ENCODE measurements around the gene SSBP3.
"Not testable (repeated sequence)": the region's sequence is repeated elsewhere in the genome, so short reads cannot be mapped to it uniquely, and the experiment has no call there.

SSBP3 gene

GRCh38 chr1:54348700-54349021 lies 57.5 kb downstream of the SSBP3 start:
- no peak for DNase-seq (ENCODE audit: low spot score)

DNA sequence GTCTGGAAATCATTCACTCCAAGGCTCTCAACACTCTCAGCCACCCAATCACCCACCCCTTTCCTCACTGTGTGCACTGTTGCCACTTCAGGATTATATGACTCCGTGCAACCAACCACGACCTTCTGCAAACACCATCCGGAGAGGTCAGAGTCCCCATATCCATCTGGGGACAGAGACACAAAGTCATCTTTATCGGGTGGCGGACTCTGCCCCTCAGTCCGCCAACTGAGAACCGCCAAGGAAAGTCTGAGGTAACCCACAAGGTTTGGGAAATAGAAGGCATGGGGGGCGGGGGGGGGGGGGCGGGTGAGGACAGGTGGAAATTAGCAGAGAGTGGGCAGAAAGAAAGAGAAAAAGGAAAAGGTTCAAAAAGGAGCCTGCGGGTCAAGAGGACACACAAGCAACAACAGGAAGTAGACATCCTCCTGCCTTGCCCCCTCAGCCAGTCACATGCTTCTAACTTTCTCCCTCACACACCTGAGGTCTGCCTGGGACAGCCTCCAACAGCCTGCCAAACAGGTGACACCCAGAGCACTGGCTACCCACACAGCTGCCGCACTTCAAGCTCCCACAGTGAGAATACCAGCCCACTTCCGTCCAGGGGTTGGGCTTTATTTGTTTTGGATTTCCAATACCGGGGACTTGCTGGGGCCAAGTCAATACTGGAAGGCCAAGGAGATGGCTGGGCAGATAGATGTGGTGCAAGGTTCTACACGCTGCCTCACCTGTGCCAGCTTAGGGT lies 58.1 kb downstream of the SSBP3 start:
- DNase-seq (ENCODE audit: low spot score), result no peak

GRCh38 chr1:54347261-54347954 lies 58.8 kb downstream of the SSBP3 start:
- DNase-seq (ENCODE audit: low spot score), result no peak

DNA sequence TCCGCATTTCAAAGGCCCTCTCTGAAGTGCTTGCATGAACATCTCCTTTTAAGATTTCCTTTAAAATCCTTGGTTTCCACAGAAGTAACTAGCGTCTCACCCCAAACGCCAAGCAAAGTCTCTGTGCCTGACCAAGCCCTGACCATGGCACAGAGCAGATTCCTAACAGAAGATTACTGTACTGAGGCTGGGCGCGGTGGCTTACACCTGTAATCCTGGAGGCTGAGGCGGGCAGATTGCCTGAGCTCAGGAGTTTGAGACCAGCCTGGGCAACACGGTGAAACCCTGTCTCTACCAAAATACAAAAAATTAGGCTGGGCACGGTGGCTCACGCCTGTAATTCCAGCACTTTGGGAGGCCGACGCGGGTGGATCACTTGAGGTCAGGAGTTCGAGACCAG lies 60.6 kb downstream of the SSBP3 start:
- not testable (repeated sequence) for DNase-seq (ENCODE audit: low spot score)

DNA sequence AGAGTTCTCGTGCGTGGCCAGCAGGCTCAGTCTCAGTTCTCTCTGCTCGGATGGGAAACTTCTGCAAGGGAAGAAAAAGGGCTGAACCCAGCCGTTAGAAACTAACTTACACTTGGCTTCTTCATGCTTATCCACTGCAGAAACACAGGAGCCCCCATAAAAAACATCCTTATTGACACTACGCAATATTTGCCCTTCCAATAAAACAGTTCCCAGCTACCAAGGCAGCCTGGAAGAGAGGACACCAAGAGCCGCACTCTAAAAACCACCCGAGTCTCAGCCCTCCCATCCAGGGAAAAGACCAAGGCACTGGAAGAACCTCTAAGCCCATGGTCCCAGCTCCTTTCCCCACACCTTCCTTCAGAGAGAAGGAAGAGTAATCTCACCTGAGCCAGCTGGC lies 61.1 kb downstream of the SSBP3 start:
- DNase-seq (ENCODE audit: low spot score), result no peak

GRCh38 chr1:54342742-54343687 lies 63.2 kb downstream of the SSBP3 start:
- DNase-seq (ENCODE audit: low spot score), result no peak

DNA sequence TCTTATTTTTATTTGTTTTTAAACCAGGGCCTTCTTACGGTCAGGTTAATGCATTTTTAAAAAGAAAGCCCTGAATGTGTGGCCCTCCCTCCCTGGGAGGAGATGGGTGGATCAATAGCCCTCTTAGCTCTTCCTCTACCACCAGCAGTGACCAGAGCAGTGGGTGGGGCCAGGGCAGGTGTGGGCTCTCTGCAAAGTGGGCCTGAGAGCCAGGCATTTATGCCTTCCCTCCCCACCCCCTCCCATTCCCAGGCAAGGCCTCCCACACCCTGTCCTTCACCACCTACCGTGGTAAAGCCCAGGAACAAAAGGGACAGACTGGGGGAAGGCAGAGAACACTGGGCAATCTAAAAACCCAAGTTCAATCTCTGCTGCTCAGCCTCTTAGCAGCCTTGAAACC lies 63.9 kb downstream of the SSBP3 start:
- no peak for DNase-seq (ENCODE audit: low spot score)

DNA sequence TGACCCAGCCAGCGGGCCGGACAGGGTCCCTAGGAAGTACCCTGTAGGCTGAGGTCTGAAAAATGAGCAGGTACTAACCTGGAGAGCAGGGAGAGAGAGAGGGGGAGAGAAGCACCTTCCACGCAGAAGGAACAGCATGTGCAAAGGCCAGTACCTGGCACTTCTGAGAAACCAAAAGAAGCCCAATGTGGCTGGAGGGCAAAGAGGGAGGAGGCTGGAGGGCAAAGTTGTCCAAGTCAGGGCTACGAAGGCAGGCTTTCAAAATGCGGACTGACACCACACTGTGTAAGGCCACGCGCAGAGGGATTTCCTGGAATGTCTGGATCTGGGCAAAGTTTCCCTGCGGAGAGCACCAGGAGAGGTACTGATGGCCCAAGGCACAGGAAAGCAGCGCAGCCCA lies 64.4 kb downstream of the SSBP3 start:
- no peak for DNase-seq (ENCODE audit: low spot score)

DNA sequence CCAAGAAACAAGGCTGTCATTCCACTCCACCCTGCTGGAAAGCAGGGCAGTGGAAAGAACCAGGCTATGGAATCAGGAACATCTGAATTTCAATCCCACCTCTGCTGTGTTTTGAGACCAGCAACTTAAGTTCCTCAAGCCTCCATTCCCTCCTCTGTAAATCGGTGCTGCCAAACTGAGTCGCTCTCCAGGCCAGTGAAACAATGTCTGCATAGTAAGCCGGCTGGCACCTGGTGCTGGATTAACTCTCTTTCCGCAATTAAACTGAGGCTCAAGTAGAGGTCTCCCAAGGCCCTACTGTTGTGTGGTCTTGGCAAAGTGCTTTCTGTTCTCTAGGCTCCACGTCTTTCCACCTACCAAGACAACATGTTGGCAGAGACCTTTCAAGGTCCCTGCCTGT lies 65.3 kb downstream of the SSBP3 start:
- no peak for DNase-seq (ENCODE audit: low spot score)

- no peak for DNase-seq (ENCODE audit: low spot score)
Measured at GRCh38 chr1:54340434-54340833, 65.8 kb downstream of the SSBP3 start.

GRCh38 chr1:54339126-54339525 lies 67.1 kb downstream of the SSBP3 start:
- no peak for DNase-seq (ENCODE audit: low spot score)

DNA sequence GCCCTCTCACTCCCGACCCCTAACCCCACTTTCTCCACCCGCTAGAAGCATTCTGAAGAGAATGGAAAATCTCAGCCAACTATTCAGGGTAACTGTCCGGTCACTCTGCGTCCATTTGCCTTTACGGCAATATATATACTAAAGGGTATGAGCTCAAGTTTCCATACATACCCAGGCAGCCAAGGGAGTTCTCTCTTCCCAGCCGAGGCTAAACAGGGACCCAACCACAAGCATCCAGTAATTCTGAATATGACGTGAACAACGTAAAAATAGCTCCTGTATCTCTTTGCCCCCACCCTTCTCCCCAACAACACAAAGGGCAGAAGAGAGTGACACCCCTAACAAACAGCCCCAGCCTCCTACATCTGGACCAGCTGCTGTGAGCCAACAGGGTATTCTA lies 67.7 kb downstream of the SSBP3 start:
- no peak for DNase-seq (ENCODE audit: low spot score)

DNA sequence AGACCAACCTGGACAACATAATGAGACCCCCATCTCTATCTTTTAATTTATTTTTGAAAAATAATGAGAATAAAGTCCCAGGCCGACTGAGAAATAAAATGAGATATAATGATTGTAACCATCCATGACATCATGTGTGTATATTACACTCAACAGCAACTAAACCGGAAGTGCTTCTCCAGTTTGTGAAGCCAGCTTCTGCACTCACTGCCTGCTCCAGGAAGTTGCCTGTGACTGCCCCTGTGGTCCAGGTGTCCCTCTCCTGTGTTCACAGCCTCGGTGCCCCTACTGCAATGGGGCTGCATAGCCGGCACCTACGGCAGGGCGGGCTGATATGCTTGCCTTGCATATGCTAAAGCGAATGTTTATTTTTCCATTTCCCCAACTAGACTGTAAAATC lies 68.3 kb downstream of the SSBP3 start:
- no peak for DNase-seq (ENCODE audit: low spot score)

DNA sequence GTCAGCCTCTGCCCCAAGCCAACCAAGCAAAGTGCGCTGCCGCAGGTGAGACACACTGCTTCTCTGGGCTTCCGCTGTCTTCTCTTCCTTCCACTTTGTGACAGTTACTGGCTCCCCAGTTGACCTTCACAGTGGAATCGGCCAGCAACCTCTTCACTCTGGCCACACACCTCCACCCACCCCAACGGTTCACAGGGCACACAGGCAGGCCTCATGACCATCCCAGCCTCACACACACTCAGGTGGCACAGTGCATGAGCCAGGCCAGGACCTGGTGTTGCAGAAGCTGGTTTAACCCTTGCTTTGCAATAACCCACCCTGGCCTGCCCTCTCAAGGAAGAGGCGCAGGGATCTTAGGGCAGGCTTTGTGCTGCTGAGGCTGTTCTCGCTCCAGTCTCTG lies 69.2 kb downstream of the SSBP3 start:
- DNase-seq (ENCODE audit: low spot score), result no peak

DNA sequence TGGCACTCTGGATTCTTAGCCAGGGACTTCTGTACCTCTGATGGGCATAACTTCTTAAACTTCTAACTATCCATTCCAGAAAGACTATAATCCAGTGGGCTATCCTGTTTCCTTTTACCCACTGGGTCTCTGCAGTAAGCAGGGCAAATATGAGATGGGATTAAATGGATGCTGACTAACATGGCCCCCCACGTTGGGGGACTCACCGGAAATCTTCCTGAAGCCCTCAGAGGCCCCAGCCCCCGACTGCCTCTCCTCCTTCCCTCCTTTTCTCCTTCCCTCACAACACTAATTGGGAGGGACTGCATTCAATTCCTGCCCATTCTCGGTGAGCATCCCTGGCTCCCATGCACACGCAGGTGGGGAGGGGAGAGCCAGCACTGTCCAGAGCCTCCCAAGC lies 70.1 kb downstream of the SSBP3 start:
- DNase-seq (ENCODE audit: low spot score), result no peak

DNA sequence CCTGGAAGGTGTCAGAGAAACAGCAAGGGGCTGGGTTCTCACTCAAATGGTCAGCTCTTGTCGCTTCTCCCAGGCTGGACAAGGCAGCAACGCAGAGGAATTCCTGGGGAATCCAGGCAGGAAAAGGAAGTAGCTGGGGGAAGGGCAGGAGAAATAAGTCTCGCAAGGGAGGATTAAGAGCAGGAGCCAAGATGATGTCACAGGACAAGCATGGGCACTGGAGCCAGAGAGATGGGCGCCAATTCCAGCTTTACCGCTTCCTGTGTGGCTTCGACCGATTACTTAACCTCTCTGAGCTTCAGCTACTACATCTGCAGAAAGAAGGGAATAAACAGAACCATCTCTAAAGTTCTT lies 70.5 kb downstream of the SSBP3 start:
- no peak for DNase-seq (ENCODE audit: low spot score)

GRCh38 chr1:54335011-54335754 lies 71.0 kb downstream of the SSBP3 start:
- DNase-seq (ENCODE audit: low spot score), result no peak

DNA sequence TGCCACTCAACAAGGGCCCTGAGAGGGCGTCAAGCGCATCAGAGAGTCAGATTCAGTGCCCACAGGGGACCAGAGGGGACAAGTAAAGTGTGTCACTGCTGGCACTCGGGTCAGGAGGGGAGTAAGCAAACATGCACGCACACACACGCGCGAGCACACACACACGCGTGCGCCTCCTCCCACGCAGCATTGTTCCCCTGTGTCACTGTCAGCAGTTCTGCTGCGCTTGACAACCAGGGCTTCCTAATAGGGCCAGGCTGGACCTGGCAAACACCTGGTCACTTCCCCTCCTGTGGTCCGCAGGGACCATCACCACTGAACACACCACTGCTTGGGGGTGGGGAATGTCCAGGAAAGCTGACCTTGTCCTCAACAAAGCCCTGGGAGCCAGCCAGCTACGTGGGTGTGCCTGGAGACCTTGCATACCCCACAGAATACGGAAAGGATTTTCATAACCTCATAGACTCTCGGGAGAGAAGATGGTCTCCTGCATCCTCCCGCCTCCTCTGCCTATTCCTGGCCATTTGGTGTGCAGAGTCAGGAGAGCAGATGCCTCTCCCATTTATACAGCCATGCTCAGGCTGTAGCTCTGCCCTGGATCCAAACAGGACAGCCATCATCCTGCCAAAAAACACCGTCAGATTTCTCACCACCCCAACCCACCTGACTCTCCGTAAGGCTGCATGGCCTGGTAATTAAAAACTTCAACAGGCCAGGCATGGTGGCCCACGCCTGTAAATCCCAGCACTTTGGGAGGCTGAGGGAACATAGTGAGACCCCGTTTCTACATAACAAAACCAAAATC lies 73.2 kb downstream of the SSBP3 start:
- no peak for DNase-seq (ENCODE audit: low spot score)

DNA sequence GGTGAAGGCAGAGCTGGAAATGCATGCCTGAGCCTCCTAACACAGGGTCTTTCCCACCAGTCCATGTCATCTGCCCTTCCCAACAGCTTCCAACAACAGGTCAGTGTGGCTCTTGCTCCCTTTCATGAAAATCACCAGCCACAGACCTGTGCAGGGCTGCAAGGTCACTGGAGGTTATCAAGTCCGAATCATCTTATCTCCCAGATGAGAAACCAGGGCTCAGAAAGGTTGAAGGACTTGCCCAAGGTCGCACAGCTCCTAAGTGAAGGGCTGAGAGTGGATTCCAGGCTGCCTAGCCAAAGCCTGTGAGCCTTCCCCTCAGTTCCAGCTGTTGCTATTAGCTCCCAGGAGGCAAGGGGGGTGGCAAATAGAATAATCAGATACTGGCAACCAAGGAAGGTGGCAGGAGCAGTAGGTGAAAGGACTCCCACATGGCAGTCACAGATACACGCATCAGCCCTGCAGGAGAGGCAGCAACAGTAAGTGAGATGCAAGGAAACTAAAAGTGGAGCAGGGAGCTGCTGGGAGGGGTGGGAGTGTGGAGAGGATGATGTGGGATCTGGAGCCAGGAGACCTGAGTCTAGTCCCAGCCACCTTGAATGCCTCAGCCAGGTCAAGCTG lies 74.2 kb downstream of the SSBP3 start:
- no peak for DNase-seq (ENCODE audit: low spot score)

DNA sequence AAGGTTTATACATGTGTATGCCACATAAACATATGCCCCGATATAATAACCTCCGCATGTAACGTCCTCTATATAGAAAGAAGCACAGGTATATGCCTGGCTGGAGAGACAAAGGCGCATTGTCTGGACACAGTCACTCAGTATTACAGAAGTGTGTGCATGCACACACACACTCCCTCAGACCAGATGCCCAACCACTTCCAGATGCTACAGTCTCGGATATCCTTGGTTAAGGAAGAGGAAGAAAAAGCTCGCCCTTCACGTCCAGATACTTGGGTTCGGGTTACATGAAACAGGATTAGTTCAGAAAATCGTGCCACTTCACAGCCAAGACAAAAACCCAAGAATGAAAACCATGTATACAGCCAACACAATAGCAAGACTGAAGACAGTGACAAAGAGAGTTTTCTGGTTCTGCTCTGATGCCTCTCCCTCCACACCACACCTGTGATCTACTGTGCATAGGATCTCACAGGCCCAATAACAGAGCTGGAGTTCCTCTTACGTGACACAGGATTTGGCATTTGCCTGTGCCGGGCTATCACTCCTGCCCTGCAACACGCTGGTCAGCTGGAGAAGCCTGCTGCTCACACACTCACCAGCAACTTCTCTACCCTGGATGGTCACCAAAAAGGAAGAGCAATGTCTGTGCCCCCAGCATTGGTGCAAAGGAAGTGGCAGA lies 75.0 kb downstream of the SSBP3 start:
- DNase-seq (ENCODE audit: low spot score), result no peak
